MM.1S (cell line): ENCODE measurements around the gene IFT52.
"Not testable (repeated sequence)": the region's sequence is repeated elsewhere in the genome, so short reads cannot be mapped to it uniquely, and the experiment has no call there.

ENCODE experiments used
- CTCF ChIP-seq: fragments of 300-600 bp; sonication (generic); IDR thresholded peaks from 2 replicates; pipeline ENCODE4 v1.5.1; 2016; ENCODE audit warnings: antibody characterized with exemption, low read length, mixed read lengths
- EZH2 ChIP-seq: fragments of 300-600 bp; sonication (generic); optimal IDR thresholded peaks from 2 replicates; pipeline ENCODE3; 2017; ENCODE audit warnings: low read depth, mild to moderate bottlenecking, antibody characterized with exemption, low read length, mixed read lengths
- EZH2phosphoT487 ChIP-seq: fragments of 300-600 bp; sonication (generic); IDR thresholded peaks from 2 replicates; pipeline ENCODE4 v1.6.1; 2018; ENCODE audit warnings: antibody characterized with exemption, low read length

- not testable (repeated sequence) for TF ChIP-seq CTCF, EZH2, EZH2phosphoT487
Observed at GRCh38 chr20:43651650-43652184, 61.0 kb downstream of the IFT52 start.
